SKM-1 (cell line): Measurements from ENCODE around the gene RGS19.

ENCODE experiments used
- DNase-seq: peaks from one replicate; lab custom pipeline; 2025; ENCODE audit not compliant: unreplicated experiment; lab: John Stamatoyannopoulos, UW

The RGS19 gene

DNA sequence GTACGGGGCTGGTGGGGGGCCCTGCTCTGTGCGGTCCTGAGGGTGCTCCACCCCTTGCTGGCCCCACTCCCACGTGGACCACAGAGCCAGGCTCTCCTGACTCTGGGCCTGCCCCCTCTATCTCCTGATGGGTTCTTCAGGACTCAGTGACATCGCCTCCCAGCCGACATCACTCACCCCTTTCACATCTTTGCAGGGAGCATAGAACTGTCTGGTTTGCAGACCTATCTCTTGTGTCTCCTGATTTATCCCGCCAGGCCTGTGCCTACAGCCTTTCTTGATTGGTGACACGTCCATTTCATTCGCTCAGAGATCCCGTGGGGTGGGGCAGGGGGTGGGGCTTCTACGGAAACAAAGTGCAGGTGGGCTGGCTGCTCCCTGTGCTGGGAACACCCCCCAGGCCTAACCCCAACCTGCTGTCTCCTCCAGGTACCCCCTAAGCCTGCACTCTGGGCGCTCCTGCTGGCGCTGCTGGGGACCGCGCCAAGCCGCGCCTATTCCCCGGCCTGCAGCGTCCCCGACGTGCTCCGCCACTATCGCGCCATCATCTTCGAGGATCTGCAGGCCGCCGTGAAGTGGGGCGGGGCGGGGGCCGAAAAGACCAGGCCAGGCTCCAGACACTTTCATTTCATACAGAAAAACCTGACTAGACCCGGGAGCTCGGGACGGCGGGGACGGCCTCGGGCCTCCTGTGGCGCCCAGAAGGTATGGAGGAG is 41.7 kb downstream of the RGS19 start:
- no peak for DNase-seq

GRCh38 chr20:64037199-64037497 is 42.2 kb downstream of the RGS19 start:
- DNase-seq = no peak

- no peak for DNase-seq
Measured at GRCh38 chr20:64036346-64037198, 42.7 kb downstream of the RGS19 start.

DNA sequence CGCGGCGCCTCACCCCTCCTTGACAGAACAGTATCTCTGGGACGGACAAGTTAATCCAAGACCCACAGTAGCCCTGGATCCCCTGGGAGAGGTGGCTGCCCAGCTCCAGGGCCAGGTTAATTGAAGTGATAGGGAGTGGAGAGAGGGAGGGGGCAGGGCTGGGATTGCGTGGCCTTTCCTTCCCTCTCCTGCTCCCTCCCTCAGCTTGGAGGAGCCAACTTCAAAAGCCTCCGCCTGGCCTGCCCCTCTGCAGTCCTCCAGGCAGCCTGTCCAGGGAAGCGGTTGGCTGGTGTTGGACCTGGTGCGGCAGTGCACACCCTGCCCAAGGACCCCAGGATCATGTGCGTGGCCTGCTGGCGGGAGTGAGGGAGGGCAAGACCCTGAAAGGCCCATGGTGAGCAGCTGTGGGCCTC is 43.4 kb downstream of the RGS19 start, which contains the start of gene C20orf204:
Gene C20orf204 (plus strand): TSS at position 250 of the 413 bp plus-strand sequence. CDS start 142 bp downstream, at position 392.
- DNase-seq = no peak

DNA sequence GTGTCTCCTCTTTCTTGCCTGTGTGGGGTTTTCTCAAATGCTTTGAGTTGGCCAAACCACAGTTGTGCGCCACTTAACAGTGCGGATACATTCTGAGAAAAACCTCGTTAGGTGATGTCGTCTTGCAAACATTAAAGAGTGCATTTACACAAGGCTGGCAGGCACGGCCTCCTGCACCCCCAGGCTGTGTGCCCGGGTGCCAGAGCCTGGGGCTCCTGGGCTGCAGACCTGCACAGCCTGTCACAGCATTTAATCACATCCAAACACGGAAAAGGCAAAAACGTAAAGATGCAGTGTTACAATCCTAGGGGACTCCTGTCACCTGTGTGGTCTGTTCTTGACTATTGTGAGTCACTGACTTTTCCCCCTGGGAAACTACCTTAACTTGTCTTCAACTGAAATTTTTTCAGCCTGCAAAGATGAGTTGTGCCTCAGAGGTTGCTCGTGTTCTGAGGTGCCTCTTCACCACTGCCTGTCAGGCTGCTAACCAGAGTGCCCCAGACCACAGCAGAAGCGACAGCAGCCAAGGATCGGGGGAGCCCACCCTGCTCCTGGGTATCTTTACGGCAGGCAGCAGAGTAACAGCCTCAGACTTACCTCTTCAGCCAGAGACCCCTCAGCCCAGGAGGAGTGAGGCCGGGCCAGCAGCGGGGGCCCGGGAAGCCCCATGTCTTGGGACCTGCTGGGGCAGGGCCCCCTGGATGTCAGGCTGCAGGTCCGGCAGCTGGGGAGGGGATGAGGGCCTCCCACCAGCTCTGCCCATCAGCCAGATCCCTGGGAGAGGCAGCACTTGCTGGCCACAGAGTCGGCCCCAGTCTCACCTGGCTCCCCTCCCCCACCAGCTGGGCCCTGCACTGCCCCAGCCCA is 44.0 kb downstream of the RGS19 start:
- DNase-seq = no peak

- no peak for DNase-seq
Measured at GRCh38 chr20:64033981-64034493, 45.3 kb downstream of the RGS19 start.

DNA sequence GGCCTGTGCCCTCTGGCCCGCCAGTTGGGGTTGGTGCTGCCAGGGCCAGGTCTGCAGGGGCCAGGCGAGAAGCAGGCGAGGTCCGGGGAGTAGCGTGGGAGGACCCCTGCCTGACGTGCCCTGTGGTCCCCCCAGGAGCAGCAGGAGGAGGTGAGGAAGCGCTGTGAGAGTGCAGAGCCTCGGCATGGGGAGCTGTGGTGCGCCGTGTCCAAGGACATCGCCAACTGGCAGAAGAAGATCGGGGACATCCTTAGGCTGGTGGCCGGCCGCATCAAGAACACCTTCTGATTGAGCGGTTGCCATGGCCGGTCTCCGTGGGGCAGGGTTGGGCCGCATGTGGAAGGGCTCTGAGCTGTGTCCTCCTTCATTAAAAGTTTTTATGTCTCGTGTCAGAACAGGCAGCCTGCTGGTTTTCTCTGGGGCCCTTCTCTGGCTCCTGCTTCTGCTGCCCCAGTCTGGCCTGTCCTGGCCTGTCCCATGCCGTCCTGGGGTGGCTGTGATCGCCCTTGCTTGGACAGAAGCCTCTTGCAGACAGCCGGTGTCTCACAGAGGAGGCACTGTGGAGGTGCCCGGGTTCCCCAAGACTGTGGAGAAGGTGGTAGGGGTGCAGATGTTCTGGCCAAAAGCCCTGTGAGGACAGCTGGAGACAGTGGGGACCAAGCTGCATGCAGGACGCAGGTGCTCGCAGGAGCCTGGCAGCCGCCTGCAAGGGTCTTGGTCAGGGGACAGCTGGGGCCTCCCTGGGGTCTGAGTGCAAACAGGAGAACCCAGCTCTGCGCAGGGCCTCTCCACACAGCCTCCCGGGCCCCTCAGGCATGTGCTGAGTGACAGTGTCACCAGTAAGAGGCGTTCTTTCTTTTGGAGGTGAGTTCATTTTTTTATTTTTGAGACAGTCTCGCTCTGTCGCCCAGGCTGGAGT is 46.4 kb downstream of the RGS19 start:
- no peak for DNase-seq

DNA sequence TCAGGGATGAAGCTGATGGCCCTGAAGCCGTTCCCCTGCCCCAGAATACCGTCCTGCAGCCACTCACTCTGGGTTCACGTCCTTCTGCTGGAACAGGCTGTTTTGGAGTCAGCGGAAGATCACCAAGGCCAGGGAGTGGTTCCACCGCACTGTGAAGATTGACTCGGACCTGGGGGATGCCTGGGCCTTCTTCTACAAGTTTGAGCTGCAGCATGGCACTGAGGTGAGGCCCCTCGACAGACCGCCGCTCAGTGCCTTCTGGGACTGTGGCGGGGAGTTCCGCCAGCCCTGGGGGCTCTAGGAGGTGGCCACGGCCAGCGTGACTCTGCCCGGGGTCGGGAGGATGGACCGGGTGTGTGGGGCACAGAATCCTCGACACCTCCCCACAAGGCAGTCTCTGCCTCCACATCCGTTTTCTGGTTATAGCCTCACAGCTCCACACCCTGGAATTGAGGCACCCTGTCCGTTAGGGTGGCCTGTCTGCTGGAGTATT is 47.5 kb downstream of the RGS19 start:
- no peak for DNase-seq

GRCh38 chr20:64030371-64031134 is 48.8 kb downstream of the RGS19 start:
- DNase-seq = no peak

GRCh38 chr20:64029293-64030117 is 49.8 kb downstream of the RGS19 start:
- no peak for DNase-seq

- DNase-seq = no peak
Measured at GRCh38 chr20:64027981-64028685, 51.2 kb downstream of the RGS19 start.

GRCh38 chr20:64025826-64026412 is 53.4 kb downstream of the RGS19 start:
- DNase-seq = no peak

GRCh38 chr20:64025101-64025825 is 54.1 kb downstream of the RGS19 start:
- DNase-seq = no peak

DNA sequence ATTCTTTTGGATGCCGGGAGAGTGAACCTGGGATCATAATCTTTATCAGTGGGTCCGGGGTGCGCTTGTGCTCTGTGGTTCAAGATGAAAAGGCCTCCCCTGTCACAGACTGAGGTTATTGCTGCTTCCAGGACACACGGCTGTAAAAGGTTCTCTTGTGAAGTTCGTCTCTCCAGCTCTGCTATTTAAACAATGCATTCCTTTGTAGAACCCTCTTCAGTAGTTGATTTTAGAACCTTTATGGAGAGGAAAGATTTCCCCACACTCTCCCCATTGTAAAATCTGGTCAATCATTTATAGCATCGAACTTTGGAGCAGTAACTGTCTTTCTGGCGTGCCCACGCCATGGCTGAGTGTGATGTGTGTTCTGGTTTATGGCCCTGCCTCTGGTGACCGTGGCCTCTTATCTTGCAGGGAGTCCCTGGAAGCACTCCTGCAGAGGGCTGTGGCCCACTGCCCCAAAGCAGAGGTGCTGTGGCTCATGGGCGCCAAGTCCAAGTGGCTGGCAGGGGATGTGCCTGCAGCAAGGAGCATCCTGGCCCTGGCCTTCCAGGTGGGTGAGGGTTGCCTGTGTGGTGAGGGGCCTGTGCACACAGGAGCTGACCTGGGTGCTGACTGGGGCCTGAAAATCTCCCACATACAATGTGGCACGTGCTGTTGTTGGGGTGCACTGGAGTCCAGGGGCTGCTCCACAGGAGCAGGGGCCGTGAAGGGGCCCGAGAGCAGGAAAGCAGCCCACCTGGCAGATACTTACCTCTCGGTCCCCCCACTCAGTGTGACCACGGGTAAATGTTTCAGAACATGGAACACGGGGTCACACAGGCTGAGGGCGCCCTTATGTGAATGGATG is 55.0 kb downstream of the RGS19 start:
- no peak for DNase-seq

DNA sequence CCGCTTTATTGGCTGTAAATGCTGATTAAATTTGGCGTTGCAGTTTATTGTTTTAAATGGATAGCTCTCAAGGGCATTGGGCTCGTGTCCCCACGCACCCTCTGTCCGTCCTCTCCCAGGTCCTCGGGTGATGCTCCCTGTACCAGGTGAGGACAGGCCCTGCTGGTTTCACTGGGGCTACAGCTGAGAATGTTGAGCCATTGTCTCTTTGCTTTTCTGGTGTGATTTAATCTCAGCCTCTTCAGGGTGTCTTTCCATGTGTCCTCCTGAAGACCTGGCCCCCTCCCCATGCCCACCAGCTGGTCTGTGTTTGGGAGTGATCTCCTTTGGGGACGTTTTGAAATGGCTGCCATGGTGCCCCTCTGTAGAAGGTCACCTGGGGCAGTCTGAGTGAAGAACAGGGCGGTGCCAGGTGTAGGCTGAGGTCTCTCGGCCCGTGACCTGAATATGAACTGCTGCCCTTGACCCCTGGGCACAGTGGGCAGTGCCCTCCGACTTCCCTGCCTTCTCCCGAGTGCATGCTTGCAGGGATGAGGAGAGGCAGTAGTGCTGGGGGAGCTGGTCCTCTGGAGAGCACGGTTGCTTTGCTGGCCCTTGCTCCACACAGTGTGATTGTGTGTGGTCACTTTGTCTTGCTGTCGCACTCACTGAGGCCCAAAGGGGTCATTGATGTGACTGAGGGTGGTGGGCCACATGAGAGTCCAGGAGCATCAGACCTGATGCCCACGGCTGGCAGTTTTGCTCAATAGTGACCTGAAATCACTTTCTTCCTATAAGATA is 55.8 kb downstream of the RGS19 start:
- DNase-seq = no peak
